Measurements from ENCODE around the gene ERC1.
A peak's percentile ranks its signal among the peaks of the same experiment; 100 is the strongest.

Gene ERC1

DNA sequence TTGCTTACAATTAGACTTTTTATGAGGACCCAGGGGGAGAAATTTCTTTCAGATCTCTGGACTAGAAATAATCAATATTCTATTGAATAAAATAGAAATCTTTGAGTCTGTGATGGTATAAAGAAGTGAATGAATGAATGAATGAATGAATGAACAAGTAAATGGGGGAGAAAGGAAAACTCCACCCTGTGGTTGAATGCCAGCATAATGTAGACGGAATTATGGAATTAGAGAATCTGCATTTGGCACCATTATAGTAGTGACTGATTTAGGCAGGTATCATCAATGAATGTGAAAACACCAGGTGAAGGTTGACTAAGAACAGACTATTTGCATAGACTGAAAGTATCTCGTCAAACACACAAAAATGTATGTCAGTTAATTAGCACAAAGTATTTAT lies 468.3 kb downstream of the ERC1 start:
- no peak for DNase-seq

DNA sequence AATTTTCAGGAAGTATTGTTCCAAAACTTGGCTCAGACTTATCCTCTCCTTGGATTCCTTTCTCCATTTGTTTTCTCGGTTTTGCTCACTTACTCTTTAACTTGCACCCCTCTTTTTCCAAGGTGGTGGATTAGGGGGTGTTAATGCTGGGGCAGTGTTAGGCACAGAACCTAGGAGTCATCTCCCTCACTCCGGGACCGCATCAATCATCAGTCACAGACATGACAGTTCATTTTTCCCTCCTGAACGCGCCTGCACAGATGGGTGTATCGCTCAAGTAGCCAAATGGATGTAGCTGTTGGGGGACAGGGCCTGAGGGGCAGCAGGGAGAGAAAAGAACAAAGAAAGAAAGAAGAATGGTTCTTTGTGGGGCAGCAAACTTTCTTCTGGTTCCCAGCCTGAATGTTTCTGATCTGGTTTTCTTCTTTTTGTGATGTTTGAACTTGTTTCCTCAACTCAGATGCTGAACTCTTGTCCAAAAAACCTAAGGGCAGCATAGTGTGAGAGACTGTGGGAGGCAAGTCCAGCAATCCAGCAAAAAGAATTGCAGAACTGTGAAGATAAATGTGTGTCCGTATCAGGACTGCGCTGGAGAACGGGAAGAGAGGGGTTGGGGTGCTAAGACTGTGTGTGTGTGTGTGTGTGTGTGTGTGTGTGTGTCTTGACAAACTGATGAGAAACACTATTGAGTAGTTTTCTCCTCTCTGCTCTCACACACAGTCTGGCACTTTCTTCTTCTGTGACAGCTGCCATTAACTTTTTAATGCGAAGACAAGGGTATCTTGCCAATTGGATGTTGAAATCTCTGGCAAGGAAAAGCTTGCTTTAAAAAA lies 472.3 kb downstream of the ERC1 start:
- DNase-seq = no peak

GRCh38 chr12:1464925-1465324 lies 473.9 kb downstream of the ERC1 start:
- DNase-seq = peak; percentile 39

- DNase-seq = no peak
Measured at GRCh38 chr12:1465990-1466389, 475.0 kb downstream of the ERC1 start.

DNA sequence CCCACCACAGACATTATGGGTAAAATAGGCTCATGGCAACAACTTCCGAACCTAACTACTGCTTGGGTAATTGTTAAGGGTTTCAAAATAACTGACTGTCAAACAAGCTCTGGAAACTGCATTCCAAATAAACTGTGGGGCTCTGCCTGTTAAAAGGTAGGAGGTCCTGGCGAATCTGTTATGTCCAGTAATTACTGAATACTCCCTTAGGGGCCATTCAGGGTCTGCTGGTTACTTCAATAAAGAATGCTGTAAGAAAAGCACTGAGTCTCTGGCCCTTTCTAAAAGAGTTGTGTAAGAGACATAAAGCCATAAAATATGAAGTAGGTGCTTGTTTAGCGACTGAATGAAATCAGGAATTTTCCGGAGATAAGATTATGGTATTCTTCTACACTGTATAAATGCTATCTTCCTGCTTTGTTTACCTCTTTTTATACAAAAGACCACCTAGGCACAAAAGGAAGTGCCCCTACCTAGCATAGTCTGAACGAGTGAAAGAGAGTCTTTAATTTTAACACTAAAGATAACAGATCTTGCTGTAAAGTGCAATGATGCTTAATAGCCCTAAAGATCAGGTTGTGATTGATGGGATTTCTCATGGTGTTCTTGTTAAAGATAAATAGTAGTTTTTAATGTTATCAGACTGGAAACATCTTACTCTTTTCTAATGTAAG lies 475.6 kb downstream of the ERC1 start:
- DNase-seq = no peak

DNA sequence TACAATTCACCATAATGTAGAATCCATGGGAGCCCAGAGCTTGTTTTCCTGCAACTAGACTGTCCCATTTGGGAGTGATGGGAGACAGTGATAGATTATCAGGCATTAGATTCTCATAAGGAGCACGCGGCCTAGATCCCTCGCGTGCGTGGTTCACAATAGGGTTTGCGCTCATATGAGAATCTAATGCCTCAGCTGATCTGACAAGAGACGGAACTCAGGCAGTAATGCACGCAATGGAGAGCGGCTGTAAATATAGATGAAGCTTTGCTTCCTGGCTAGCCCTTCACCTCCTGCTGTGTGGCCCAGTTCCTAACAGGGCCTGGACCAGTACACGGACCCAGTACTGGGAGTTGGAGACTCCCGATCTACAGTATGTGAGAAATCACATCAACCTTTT lies 476.7 kb downstream of the ERC1 start:
- no peak for DNase-seq

DNA sequence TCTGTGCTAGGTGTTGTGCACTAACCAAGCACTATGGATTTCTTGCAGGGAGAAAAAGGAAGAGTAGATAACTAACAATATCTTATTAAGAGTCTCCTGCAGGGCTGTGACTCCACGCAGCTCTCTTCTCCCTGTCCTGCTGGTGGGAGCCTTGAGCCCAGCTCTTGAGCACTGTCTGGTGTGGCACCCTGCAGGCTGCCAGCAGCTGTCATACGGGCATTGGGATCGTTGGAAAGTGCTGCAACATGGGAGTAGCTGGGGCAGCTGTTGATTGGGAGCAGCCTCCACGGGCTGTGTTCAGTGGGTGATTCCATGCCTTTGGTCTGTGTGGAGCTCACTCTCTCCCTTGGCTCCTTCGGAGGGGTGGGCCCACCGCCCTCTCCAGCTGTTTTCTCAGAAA lies 478.0 kb downstream of the ERC1 start:
- DNase-seq = no peak

DNA sequence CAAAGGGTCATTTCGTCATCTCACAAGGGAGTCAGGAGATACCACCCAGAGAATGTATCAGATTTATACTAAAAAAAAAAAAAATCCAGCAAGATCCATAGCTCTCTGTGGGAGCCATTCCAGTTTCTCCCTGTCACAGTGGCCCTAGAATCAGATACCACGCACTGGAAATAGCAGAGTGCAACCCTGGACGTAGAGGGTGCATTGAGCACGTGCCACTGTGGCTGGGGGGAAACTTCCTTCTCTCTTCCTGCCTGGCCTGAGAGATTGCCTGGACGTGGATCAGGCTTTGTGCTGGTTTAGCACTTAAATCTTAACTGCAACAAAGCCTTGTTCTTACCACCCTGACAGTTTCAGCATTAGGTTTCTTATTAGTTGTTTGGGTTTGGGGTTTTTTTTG lies 479.0 kb downstream of the ERC1 start:
- DNase-seq = no peak

DNA sequence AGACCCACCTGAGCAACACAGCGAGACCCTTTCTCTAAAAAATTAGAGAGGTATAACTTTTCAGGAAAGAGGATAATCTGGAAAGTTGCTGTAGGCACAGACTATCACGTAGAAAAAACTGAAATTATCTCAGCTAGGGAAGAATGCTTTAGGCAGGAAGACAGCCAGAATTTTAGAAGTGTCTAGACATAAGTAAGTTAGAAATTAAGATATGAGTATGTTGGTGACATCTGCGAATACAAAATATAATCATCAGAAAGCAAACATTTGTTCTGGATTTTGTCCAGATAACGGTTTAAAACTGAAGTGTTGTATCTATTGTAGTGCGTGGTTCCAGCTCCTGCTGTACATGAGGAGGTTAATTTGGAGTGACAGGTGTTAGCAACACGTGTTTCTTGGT lies 480.2 kb downstream of the ERC1 start:
- DNase-seq = no peak

DNA sequence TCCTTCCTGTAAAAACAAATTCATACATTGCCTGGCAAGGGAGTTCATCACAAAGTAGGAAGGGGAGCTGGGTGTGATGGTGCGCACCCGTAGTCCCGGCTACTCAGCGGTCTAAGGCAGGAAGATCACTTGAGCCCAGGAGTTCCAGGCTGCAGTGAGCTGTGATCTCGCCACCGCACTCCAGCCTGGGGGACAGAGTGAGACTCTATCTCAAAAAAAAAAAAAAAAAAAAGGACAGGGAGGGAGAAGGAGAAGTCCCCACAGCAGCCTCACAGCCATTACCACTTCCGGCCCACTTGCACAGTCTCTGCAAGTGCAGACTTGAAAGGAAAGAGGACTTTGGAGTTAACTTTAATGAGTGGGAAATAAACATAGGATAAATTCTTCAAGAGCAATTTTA lies 482.4 kb downstream of the ERC1 start:
- no peak for DNase-seq

- DNase-seq = peak; percentile 98
Measured at GRCh38 chr12:1474041-1474573, 483.1 kb downstream of the ERC1 start.

- peak; percentile 95 for DNase-seq
Measured at GRCh38 chr12:1474574-1475153, 483.6 kb downstream of the ERC1 start.

- no peak for DNase-seq
Measured at GRCh38 chr12:1479645-1480044, 488.6 kb downstream of the ERC1 start.

DNA sequence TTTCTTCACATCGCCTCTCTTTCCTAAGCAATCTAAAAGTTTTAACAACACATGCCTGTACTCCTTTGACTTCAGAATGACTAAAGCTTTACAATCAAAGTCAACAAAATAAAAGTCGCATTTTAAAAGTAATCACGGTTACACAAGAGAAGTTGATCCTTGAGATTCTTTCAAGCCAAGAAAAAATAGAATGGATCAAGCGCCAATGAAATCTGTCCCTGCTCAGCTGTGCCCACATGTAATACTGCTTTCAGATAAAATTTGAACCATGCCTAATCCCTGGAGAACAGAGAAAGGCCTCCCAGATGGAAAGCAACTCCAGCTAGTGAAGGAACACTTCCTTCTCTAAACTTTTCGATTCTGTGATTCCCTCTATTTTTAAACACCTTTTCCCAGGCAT lies 490.3 kb downstream of the ERC1 start:
- DNase-seq = no peak

DNA sequence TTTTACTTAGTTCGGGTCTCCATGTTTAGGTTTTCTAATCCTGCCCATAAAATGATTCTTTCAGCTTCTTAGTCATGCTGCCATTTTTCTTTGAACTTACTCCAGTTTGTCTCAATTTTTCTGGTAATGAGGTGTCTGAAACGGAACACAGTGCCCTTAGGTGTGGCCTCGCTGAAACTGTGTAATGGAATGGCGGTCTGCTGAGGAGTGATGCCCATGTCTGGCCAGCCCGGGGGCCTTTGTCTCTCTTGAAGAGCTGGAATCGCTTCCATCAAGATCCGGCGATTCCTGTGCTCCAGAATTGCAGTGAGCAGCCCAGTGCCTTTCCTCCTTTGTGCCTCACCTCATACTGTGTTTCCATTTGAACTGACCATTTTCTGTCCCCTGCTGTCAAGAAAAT lies 490.9 kb downstream of the ERC1 start:
- no peak for DNase-seq

DNA sequence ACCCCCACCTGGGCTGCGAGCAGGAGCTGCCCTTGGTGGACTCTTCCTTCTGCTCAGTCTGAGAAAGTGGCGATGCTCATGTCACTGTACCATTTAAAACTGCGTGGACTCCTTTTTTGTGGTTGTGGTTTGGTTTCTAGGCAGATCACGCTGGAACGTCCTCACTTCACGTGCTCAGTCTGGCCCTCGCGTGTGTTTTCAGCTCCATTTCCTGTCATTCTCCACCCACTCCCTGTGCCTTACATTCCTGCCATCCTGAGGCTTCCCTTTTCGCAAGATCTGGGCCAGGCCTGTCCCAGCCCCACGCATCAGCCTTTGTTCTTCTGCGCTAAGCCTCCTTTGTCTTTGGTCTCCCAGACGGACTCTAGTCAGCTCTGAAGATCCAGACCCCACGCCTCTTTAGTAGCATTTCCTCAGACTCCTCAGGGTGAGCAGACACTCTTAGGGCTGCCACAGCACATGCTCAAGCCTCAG lies 497.9 kb downstream of the ERC1 start:
- DNase-seq = peak; percentile 74

DNA sequence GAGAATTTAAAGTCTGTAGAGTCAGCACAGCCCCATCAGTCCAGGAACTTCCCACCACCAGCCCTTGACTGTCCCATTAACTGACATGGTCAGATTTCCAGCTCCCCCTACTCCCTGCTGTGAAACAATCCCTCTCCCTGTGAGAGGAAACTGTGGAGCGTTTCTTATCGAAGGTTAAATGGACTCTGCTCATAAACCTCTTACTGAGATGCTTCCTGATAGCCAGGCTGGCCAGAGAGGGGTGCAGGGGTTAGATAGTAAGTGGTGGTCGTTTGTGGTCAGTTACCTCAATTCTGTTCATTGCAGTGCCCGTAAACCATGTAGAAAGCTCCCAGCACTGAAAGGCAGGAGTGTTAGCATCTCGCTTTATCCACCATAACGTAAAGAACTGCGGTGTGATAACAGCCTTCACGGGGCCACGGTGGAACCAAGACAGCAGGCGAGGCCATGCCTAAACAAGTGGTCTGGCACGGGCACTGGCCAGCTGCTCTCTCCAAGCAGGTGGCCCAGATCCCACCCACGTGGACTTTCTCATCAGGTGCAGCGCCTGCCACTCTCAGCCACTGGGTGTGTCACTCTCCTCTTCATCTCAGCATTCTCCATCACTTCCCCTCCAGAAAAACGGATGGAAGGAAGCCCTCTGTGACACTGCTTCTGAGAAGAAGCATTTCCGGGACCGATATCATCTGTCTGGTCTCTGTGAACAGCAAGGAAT lies 501.1 kb downstream of the ERC1 start:
- no peak for DNase-seq

DNA sequence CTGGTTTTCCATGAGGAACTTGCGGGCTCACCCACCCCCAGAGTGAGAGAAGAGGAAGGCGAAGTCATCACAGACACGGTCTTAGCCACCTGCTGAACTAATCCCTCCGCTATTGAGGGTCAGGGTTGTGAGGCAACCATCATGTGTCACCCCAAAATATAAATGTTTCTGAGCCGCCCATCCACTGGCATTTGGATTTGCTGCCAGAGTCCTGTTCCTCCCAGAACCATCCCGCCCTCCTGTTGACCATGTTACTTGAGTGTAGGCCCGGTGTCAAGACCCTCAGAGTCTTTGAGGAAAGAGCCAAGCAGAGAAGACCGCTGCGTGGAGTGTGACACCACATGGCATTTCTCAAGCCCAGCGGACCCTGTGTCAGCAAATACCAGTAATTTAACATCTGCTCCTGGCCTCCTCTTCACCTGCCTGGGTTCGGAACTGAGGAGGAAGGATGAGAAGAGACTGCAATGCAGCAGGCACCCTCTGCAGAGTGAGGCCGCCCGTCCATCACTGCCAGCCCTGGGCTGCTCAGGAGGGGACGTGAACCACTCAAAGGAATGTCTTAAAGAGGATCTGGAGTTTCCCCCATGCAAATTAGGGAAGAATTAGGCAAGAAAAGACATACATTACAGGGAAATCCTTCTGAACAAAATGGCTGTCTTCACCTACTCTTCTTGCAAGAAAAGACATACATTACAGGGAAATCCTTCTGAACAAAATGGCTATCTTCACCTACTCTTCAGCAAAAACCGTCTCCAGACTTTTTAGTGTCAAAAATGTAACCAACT lies 502.9 kb downstream of the ERC1 start:
- no peak for DNase-seq

DNA sequence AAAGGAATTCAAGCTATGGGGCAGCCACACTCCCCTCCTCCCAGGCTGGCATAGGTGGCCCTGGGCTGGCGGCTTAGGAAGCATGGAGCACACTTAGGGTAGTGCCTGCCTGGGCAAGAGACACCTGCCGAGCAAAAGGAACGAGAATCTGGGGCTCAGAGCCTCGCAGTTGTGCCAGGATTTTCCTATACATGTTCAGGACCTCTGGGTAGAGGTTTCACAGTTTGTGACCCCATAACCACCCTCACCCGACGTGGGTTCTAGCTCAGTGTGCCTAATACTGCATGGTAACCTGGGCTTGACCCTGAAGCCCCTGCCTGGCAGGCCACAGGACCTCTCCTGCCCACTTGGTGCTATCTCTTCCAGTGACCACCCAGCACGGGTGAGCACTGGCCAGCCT lies 503.8 kb downstream of the ERC1 start:
- no peak for DNase-seq

DNA sequence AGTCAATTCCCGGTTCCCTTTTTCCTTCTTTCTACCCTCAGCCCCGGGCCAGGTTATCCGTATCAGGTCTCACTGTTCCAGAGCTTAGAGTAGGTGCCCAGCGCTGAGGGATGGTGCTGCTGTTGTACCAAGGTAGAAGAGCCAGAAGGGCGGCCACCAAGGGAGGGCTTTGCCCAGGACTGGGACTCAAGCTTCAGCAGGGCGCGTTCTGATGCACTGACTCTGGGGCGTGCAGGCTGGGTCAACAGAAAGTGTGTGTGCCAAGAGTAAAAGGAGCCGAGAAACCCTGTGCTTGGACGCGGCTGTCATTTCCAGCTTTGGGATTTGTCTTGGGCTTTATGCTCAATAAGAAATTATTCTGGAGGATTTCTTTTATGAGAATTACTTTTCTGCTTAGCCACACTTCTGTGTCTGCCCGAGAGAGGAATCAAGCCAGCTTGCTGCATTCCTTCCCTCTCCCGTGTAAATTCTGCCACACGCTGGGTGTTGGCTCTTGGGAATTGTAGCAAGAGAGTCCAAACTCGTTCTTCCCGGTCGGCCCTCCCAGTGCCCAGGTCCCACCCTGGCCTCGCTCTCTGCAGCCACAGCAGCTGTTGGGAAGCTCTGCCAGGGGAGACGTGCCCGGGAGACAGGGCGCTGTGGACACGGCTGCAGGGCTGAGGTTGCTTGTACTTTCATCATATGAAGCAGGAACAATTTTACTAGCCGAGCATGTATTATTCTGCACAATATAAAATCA lies 505.3 kb downstream of the ERC1 start:
- no peak for DNase-seq

DNA sequence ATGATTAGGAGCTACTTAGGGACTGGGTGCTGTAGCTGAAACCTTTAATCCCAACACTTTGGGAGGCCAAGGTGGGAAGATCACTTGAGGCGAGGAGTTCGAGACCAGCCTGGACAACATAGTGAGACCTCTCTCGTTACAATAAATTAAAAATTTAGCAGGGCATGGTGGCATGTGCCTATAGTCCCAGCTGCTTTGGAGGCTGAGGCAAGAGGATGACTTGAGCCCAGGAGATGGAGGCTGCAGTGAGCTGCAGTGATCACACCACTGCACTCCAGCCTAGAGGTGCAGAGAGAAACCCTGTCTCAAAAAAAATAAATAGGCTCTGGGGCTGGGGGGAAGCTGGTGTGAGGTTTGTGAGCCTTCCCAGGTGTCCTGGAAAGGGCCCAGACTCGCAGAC lies 506.1 kb downstream of the ERC1 start:
- no peak for DNase-seq
